H1 (cell line): Measurements from ENCODE around the gene STK11. TPM values are rescaled to one million over a fixed set of nuclear protein-coding genes. Genes with fewer than 3 reads are reported as not detected.

Experiments used
- CTCF ChIA-PET: fragments of 300-600 bp; sonication (Branson Sonifier 250); formaldehyde crosslinking; loops from one replicate; lab custom pipeline; 2021; ENCODE audit not compliant: partially characterized antibody; lab: Charles Lee
- POLR2A ChIA-PET: fragments of 300-600 bp; sonication (Branson Sonifier 250); formaldehyde crosslinking; loops from one replicate; lab custom pipeline; 2021; ENCODE audit warnings: inconsistent platforms; ENCODE audit not compliant: partially characterized antibody; lab: Charles Lee
- DNase-seq, 2 experiments: peaks; one replicate each; pipeline versions ENCODE4 v3.0.0 to v3.0.0-alpha.2; 2010 to 2022; ENCODE audit warnings: low spot score in 2 of 2, low read depth in 1 of 2, mixed read lengths in 1 of 2
- FAIRE-seq: peaks from 2 replicates; lab custom pipeline; 2011; peaks lifted over from hg19 to GRCh38; lab: Jason Lieb, UNC
- H2AFZ ChIP-seq: 2 replicates; pipeline ENCODE4 v1.8.1; 2012; ENCODE audit warnings: low read length, inconsistent platforms
- H2AK5ac ChIP-seq: 2 replicates; pipeline ENCODE4 v1.6.1; 2013; ENCODE audit warnings: low read depth, low read length
- H2BK120ac ChIP-seq: replicated peaks from 2 replicates; pipeline ENCODE3; 2013; ENCODE audit warnings: low read depth, low read length, inconsistent platforms
- H2BK12ac ChIP-seq: 2 replicates; pipeline ENCODE4 v1.6.1; 2013; ENCODE audit warnings: low read depth, low read length
- H2BK15ac ChIP-seq: 2 replicates; pipeline ENCODE4 v1.6.1; 2013; ENCODE audit warnings: low read length
- H2BK20ac ChIP-seq: 2 replicates; pipeline ENCODE4 v1.6.1; 2013; ENCODE audit warnings: low read length
- H2BK5ac ChIP-seq: 2 replicates; pipeline ENCODE4 v1.6.1; 2013; ENCODE audit warnings: low read depth, low read length
- H3K14ac ChIP-seq: 2 replicates; pipeline ENCODE4 v1.6.1; 2013; ENCODE audit warnings: inconsistent platforms; ENCODE audit not compliant: insufficient read length
- H3K18ac ChIP-seq: 2 replicates; pipeline ENCODE4 v1.6.1; 2013; ENCODE audit warnings: low read length; ENCODE audit errors: extremely low read depth
- H3K23ac ChIP-seq: 2 replicates; pipeline ENCODE4 v1.6.1; 2013; ENCODE audit warnings: inconsistent platforms; ENCODE audit not compliant: insufficient read length
- H3K23me2 ChIP-seq: 2 replicates; pipeline ENCODE4 v1.6.1; 2013; ENCODE audit warnings: low read depth, low read length
- H3K27ac ChIP-seq: 2 replicates; pipeline ENCODE4 v1.6.1; 2011; ENCODE audit warnings: low read depth, low read length, inconsistent platforms
- H3K27me3 ChIP-seq, 4 experiments: replicated peaks in 1 of 4; 1 replicate in 1 of 4; 2 replicates in 3 of 4; pipeline versions ENCODE4 v1.6.1 to v1.8.1; 2011 to 2013; ENCODE audit warnings: low read length in 3 of 4, mild to moderate bottlenecking in 3 of 4, inconsistent platforms in 2 of 4, mixed read lengths in 2 of 4, moderate library complexity in 1 of 4; ENCODE audit not compliant: control insufficient read depth in 3 of 4, insufficient read depth in 3 of 4; ENCODE audit errors: extremely low read depth in 1 of 4
- H3K36me3 ChIP-seq, 4 experiments: 2 replicates each; pipeline versions ENCODE4 v1.6.1 to v1.8.1; 2011 to 2013; ENCODE audit warnings: mild to moderate bottlenecking in 4 of 4, low read length in 3 of 4, moderate library complexity in 2 of 4, control low read depth in 1 of 4, inconsistent platforms in 1 of 4; ENCODE audit not compliant: insufficient read depth in 4 of 4, control insufficient read depth in 2 of 4
- H3K4ac ChIP-seq: replicated peaks from 2 replicates; pipeline ENCODE3; 2013; ENCODE audit warnings: low read length, low read depth, mixed read lengths, inconsistent platforms; ENCODE audit not compliant: insufficient read length
- H3K4me1 ChIP-seq, 4 experiments: replicated peaks in 1 of 4; 1 replicate in 1 of 4; 2 replicates in 3 of 4; pipeline versions ENCODE4 v1.6.1 to v1.8.1; 2011 to 2013; ENCODE audit warnings: low read length in 3 of 4, inconsistent platforms in 2 of 4, mixed read lengths in 1 of 4; ENCODE audit not compliant: insufficient read depth in 4 of 4, control insufficient read depth in 3 of 4
- H3K4me2 ChIP-seq, 2 experiments: 2 replicates each; pipeline versions ENCODE4 v1.6.1 to v1.8.1; 2011 to 2013; ENCODE audit warnings: low read depth in 2 of 2, low read length in 2 of 2, control low read depth in 1 of 2, inconsistent platforms in 1 of 2, mild to moderate bottlenecking in 1 of 2; ENCODE audit not compliant: insufficient read depth in 1 of 2
- H3K4me3 ChIP-seq, 4 experiments: fragments of 200-600, 300-600 bp in 1 of 4; sonication (generic), shearing (Covaris generic), sonication (Bioruptor Twin) in 1 of 4; 2 replicates each; pipeline versions ENCODE4 v1.5.1 to v1.8.1; 2011 to 2016; ENCODE audit warnings: low read length in 4 of 4, low read depth in 3 of 4, control low read depth in 2 of 4, inconsistent platforms in 2 of 4, mild to moderate bottlenecking in 2 of 4, mixed read lengths in 1 of 4, moderate library complexity in 1 of 4; ENCODE audit not compliant: insufficient read depth in 2 of 4; ENCODE audit errors: extremely low read depth in 1 of 4
- H3K56ac ChIP-seq: replicated peaks from 2 replicates; pipeline ENCODE3; 2013; ENCODE audit warnings: low read depth, mild to moderate bottlenecking, mixed read lengths, low read length, inconsistent platforms; ENCODE audit not compliant: insufficient read length
- H3K79me1 ChIP-seq: 2 replicates; pipeline ENCODE4 v1.6.1; 2013; ENCODE audit warnings: low read depth, low read length, control low read depth
- H3K79me2 ChIP-seq, 2 experiments: 2 replicates each; pipeline versions ENCODE4 v1.6.1 to v1.8.1; 2012 to 2013; ENCODE audit warnings: low read length in 2 of 2, mild to moderate bottlenecking in 2 of 2, inconsistent platforms in 1 of 2; ENCODE audit not compliant: insufficient read depth in 2 of 2, control insufficient read depth in 1 of 2
- H3K9ac ChIP-seq, 4 experiments: replicated peaks in 1 of 4; 1 replicate in 1 of 4; 2 replicates in 3 of 4; pipeline versions ENCODE4 v1.6.1 to v1.8.1; 2011 to 2013; ENCODE audit warnings: low read depth in 3 of 4, low read length in 3 of 4, control low read depth in 2 of 4, mild to moderate bottlenecking in 2 of 4, moderate library complexity in 2 of 4, inconsistent platforms in 1 of 4; ENCODE audit errors: extremely low read depth in 1 of 4
- H3K9me3 ChIP-seq, 2 experiments: 2 replicates each; pipeline versions ENCODE4 v1.6.1 to v1.8.1; 2012 to 2013; ENCODE audit warnings: mild to moderate bottlenecking in 2 of 2, moderate library complexity in 2 of 2, control low read depth in 1 of 2, inconsistent platforms in 1 of 2, low read depth in 1 of 2, low read length in 1 of 2, mixed read lengths in 1 of 2; ENCODE audit not compliant: insufficient read depth in 2 of 2
- H4K20me1 ChIP-seq, 2 experiments: replicated peaks in 1 of 2; 2 replicates each; pipeline versions ENCODE3 to v1.8.1; 2011 to 2013; ENCODE audit warnings: inconsistent platforms in 2 of 2, low read length in 2 of 2, mild to moderate bottlenecking in 1 of 2; ENCODE audit not compliant: insufficient read depth in 2 of 2, control insufficient read depth in 1 of 2
- H4K5ac ChIP-seq: 2 replicates; pipeline ENCODE4 v1.6.1; 2013; ENCODE audit warnings: low read length, low read depth, mixed read lengths, inconsistent platforms; ENCODE audit not compliant: insufficient read length
- H4K8ac ChIP-seq: 2 replicates; pipeline ENCODE4 v1.8.0; 2013; ENCODE audit warnings: mild to moderate bottlenecking, moderate library complexity, low read length, inconsistent platforms; ENCODE audit not compliant: insufficient read depth; ENCODE audit errors: extremely low read depth
- H4K91ac ChIP-seq: replicated peaks from 2 replicates; pipeline ENCODE3; 2013; ENCODE audit warnings: low read length, mixed read lengths, inconsistent platforms; ENCODE audit not compliant: insufficient read length
- CHD2 ChIP-seq: IDR thresholded peaks from 2 replicates; pipeline ENCODE4 v1.6.1; 2012; ENCODE audit warnings: low read length, improper control_type of control experiment
- FOSL1 ChIP-seq: IDR thresholded peaks from 2 replicates; pipeline ENCODE4 v1.6.1; 2011; ENCODE audit warnings: mild to moderate bottlenecking, low read depth, low read length, moderate library complexity; ENCODE audit not compliant: insufficient read depth
- KDM1A ChIP-seq: fragments of 200-600, 300-600 bp; sonication (generic); IDR thresholded peaks from 2 replicates; pipeline ENCODE4 v1.7.1; 2016; ENCODE audit warnings: mild to moderate bottlenecking, low read length, borderline replicate concordance
- PHF8 ChIP-seq: fragments of 200-600 bp; sonication (generic); conservative IDR thresholded peaks from 2 replicates; pipeline ENCODE4 v1.7.1; 2012; ENCODE audit warnings: low read depth, mild to moderate bottlenecking, inconsistent platforms, low read length, moderate library complexity
- POU5F1 ChIP-seq: IDR thresholded peaks from 2 replicates; pipeline ENCODE4 v1.6.1; 2011; ENCODE audit warnings: low read depth, mild to moderate bottlenecking, low read length, moderate library complexity
- TAF7 ChIP-seq: optimal IDR thresholded peaks from 2 replicates; pipeline ENCODE3; 2011; ENCODE audit warnings: low read depth, mild to moderate bottlenecking, inconsistent platforms, low read length, moderate library complexity, borderline replicate concordance
- WGBS, 2 experiments: shearing (Covaris generic) in 1 of 2; methylation state at CpG; one replicate each; pipeline versions ENCODE4 v1.1.6 to v1.1.7; 2013 to 2015; ENCODE audit warnings: low lambda C conversion rate in 2 of 2, mixed read lengths in 2 of 2, inconsistent platforms in 1 of 2, low coverage in 1 of 2, missing lambda C conversion rate in 1 of 2; ENCODE audit not compliant: insufficient replicate concordance in 2 of 2, insufficient coverage in 1 of 2, insufficient read length in 1 of 2; ENCODE audit errors: extremely low coverage in 1 of 2, missing lambda C conversion rate in 1 of 2; 5-methylcytosine and 5-hydroxymethylcytosine counted together
- polyA plus RNA-seq, 7 experiments: library from polyadenylated mRNA; depleted of rRNA in 3 of 7; stranded (reverse) in 5 of 7; unstranded in 2 of 7; fragments of >200 nt in 5 of 7; fragments of 200-250 nt in 2 of 7; gene quantifications; 1 replicate in 5 of 7; 2 replicates in 1 of 7; 4 replicates in 1 of 7; pipeline versions ENCODE4 v1.2.1 to v1.2.3, GENCODE V29; 2011 to 2013; ENCODE audit warnings: missing spikeins in 2 of 7, mixed read lengths in 2 of 7
- total RNA-seq: library from RNA; stranded (reverse); fragmentation: NEBNext Ultra II Directional; extraction: Animal tissue kit (Norgen Biotek cat#: 25700); gene quantifications from 2 replicates; pipeline ENCODE4 v1.2.1, GENCODE V29; 2021

STK11 gene
- total and polyA plus RNA-seq, 2 of the 8 experiments (the other 6 are each of a cell fraction or from before 2014, with no cell fraction given), result 45.3 to 70.7 TPM

GRCh38 chr19:1221904-1222255, 16.3 kb downstream of the STK11 start:
- H3K4me3 ChIP-seq, result no peak overlapping the region
- H3K23ac ChIP-seq, result no peak overlapping the region
- H3K36me3 ChIP-seq, result peaks cover 0 to 45% (median 0%) of the 10 kb centered on the region in 4 experiments; a peak in 3 of 8 replicates
- H3K27me3 ChIP-seq, result no peaks in the 10 kb centered on the region
- FAIRE-seq, result no peak
- H3K4me1 ChIP-seq, result peaks cover 0 to 2% (median 1%) of the 10 kb centered on the region in 4 experiments; a peak in 3 of 7 replicates
- H3K9ac ChIP-seq, result no peak overlapping the region
- H3K56ac ChIP-seq, result no peak overlapping the region
- H2BK15ac ChIP-seq, result no peak overlapping the region
- H3K14ac ChIP-seq, result no peak overlapping the region
- no peaks in the 10 kb centered on the region for H3K9me3 ChIP-seq
- no peak overlapping the region for H2BK5ac ChIP-seq
- peaks cover 23 to 35% of the 10 kb centered on the region in 2 experiments for H4K20me1 ChIP-seq
- peaks cover 0 to 18% of the 10 kb centered on the region in 2 experiments; a peak in 2 of 4 replicates for H3K79me2 ChIP-seq
- H2BK12ac ChIP-seq, result no peak overlapping the region
- no peak for TF ChIP-seq TAF7
- TF ChIP-seq POU5F1, result no peak
- TF ChIP-seq KDM1A, result no peak
- no peak for TF ChIP-seq PHF8
- no peak for TF ChIP-seq FOSL1
- no peak for TF ChIP-seq CHD2
- H2BK20ac ChIP-seq, result no peak overlapping the region
- H4K91ac ChIP-seq, result no peak overlapping the region
- no peak overlapping the region for H4K5ac ChIP-seq
- H3K4me2 ChIP-seq, result no peak overlapping the region
- 0 out of 2 replicates have a peak overlapping the region, but pooled peaks have one; percentile 35 for H4K8ac ChIP-seq
- H2AFZ ChIP-seq, result no peak overlapping the region
- no peak overlapping the region for H3K18ac ChIP-seq
- no peak overlapping the region for H3K4ac ChIP-seq
- no peak for DNase-seq
- no peak overlapping the region for H3K27ac ChIP-seq
- ChIA-PET POLR2A (interaction anchor here (0.9 to 2.1 kb wide), 9 partner anchors 8 to 203 kb away, joined by 3 to 10 read pairs (median 5); partner anchors contain the start of genes CBARP and CIRBP), CTCF (interaction anchor here (0.7 to 9.0 kb wide), 24 partner anchors 10 to 189 kb away, joined by 3 to 56 read pairs (median 5); no protein-coding TSS in a partner anchor)
- H2BK120ac ChIP-seq, result no peak overlapping the region
- 97% methylated on average over 15 of the region's 22 CpGs; no CpG with 5 or more reads in 1 of the 2 experiments for WGBS, 2 experiments
- H2AK5ac ChIP-seq, result no peak overlapping the region
- no peaks in the 10 kb centered on the region for H3K23me2 ChIP-seq
- peaks cover 7% of the 10 kb centered on the region for H3K79me1 ChIP-seq
